Central memory CD8-positive, alpha-beta T cell (primary cell): ENCODE results near the gene INTS7.

Experiments used
- ATAC-seq: fragments of 150-1000 bp; cut with Tn5 transposase; replicated peaks from 2 replicates; pipeline ENCODE4 v1.10.0; 2022; ENCODE audit warnings: mild to moderate bottlenecking, moderate FRiP score, moderate number of reproducible peaks; ENCODE audit not compliant: poor library complexity, severe bottlenecking; ENCODE audit errors: extremely low read depth
- DNase-seq, 2 donors: peaks; one replicate each; pipeline ENCODE4 v3.0.0; 2021; ENCODE audit warnings: low spot score in 2 of 2
- H3K27ac Mint-ChIP-seq: one replicate; pipeline ENCODE4 v1.8.0; 2022; ENCODE audit warnings: low read depth, mild to moderate bottlenecking, moderate library complexity, mixed read lengths
- H3K27me3 Mint-ChIP-seq: one replicate; pipeline ENCODE4 v1.8.0; 2022; ENCODE audit warnings: mixed read lengths
- H3K36me3 Mint-ChIP-seq: one replicate; pipeline ENCODE4 v1.8.0; 2022; ENCODE audit warnings: mild to moderate bottlenecking, moderate library complexity, mixed read lengths; ENCODE audit not compliant: insufficient read depth
- H3K4me1 Mint-ChIP-seq: one replicate; pipeline ENCODE4 v1.8.0; 2022; ENCODE audit warnings: mixed read lengths
- H3K4me3 Mint-ChIP-seq: one replicate; pipeline ENCODE4 v1.8.0; 2022; ENCODE audit warnings: mild to moderate bottlenecking, moderate library complexity, mixed read lengths
- H3K9me3 Mint-ChIP-seq: one replicate; pipeline ENCODE4 v1.8.0; 2022; ENCODE audit warnings: mixed read lengths

INTS7 gene

DNA sequence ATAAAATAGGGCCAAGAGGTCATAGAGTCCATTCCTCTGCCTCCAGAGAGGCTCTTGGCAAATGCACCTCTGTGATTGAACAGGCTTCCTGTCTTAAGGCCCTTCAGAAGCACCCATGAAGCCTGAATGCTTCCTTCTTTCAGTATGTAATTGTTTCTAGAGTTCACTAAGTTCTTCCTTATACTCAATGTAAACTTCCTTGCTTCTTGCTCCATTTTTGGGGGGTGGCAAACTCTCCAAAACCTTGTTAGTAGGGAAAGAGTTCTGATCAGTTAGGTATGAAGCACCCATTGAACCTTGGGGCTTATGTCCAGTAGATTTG is 102.5 kb downstream of the INTS7 start:
- Mint-ChIP-seq H3K9me3 (no peaks in the 10 kb centered on the region), H3K27ac (no peak overlapping the region), H3K27me3 (peaks cover 10% of the 10 kb centered on the region), H3K4me1 (peaks cover 10% of the 10 kb centered on the region), H3K4me3 (no peak overlapping the region), H3K36me3 (peaks cover 2% of the 10 kb centered on the region)
- no peak for ATAC-seq
- DNase-seq: no peak

GRCh38 chr1:211932231-211932932 is 103.0 kb downstream of the INTS7 start:
- Mint-ChIP-seq H3K27ac (no peak overlapping the region), H3K4me3 (no peak overlapping the region), H3K9me3 (no peaks in the 10 kb centered on the region), H3K4me1 (peaks cover 10% of the 10 kb centered on the region), H3K36me3 (peaks cover 2% of the 10 kb centered on the region), H3K27me3 (peaks cover 10% of the 10 kb centered on the region)
- DNase-seq (no peak), ATAC-seq (no peak)

- no peak overlapping the region for H3K4me3 Mint-ChIP-seq
- no peaks in the 10 kb centered on the region for H3K9me3 Mint-ChIP-seq
- DNase-seq (no peak), ATAC-seq (no peak)
- peaks cover 2% of the 10 kb centered on the region for H3K36me3 Mint-ChIP-seq
- H3K4me1 Mint-ChIP-seq: no peaks in the 10 kb centered on the region
- no peak overlapping the region for H3K27ac Mint-ChIP-seq
- peaks cover 10% of the 10 kb centered on the region for H3K27me3 Mint-ChIP-seq
Observed at GRCh38 chr1:211929683-211930082, 105.7 kb downstream of the INTS7 start.

DNA sequence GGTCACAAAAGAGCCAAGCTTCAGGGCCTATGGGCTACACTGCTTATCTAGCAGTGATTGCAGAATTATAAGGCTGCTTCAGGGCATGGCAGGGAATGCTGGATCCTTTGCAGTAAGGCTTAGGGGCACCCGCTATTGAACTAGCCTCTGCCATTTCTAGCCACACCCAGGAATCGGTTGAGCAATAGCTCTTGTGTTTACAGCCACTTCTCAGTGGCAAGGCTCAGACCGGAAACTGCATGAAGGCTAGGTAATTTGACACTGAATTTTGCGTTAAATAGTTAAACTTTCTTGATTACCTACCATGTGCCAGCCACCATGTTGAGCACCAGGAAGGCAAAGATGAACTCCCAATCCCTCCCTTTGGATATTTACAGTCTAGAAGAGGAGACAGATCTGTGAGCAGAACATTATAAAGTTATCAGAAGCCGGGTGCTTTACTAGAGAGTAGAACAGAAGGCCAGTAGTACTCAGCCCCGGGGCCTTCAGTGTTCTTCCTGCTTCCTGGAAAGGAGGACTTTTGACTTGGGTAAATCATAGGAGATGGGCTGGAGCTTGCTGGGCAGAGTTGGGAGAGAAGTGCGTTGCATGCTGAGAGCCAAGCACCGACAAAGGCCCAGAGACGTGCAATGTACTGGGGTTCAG is 106.2 kb downstream of the INTS7 start:
- no peak overlapping the region for H3K27ac Mint-ChIP-seq
- ATAC-seq (no peak), DNase-seq (no peak)
- H3K4me1 Mint-ChIP-seq: no peaks in the 10 kb centered on the region
- peaks cover 2% of the 10 kb centered on the region for H3K36me3 Mint-ChIP-seq
- peaks cover 10% of the 10 kb centered on the region for H3K27me3 Mint-ChIP-seq
- no peak overlapping the region for H3K4me3 Mint-ChIP-seq
- no peaks in the 10 kb centered on the region for H3K9me3 Mint-ChIP-seq

GRCh38 chr1:211928290-211928801 is 107.0 kb downstream of the INTS7 start:
- H3K4me1 Mint-ChIP-seq: no peaks in the 10 kb centered on the region
- peaks cover under 1% of the 10 kb centered on the region for H3K36me3 Mint-ChIP-seq
- H3K4me3 Mint-ChIP-seq: no peak overlapping the region
- no peak overlapping the region for H3K27ac Mint-ChIP-seq
- H3K9me3 Mint-ChIP-seq: no peaks in the 10 kb centered on the region
- H3K27me3 Mint-ChIP-seq: peaks cover 10% of the 10 kb centered on the region
- DNase-seq: no peak
- no peak for ATAC-seq

DNA sequence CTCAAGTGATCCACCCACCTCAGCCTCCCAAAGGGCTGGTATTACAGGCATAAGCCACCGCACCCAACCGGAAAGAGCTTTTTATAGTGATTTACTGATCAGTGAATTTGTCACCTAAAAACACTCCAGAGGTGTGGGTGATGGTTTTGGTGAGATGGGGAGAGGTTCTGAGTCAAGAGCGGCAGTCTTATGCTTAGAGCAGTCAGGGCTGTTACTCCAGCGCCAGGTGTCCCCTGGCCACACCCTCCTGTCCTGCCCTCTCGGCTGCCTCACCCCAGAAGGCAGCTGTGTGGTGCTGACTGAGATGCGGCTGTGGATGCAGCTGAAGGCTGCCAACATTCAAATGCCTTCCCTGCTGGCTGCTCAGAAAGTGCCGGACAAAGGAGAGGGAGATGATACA is 110.3 kb downstream of the INTS7 start:
- Mint-ChIP-seq H3K36me3 (no peaks in the 10 kb centered on the region), H3K9me3 (no peaks in the 10 kb centered on the region), H3K27ac (no peak overlapping the region), H3K27me3 (peaks cover 16% of the 10 kb centered on the region), H3K4me1 (no peaks in the 10 kb centered on the region), H3K4me3 (no peak overlapping the region)
- ATAC-seq: peak; percentile 28
- no peak for DNase-seq

DNA sequence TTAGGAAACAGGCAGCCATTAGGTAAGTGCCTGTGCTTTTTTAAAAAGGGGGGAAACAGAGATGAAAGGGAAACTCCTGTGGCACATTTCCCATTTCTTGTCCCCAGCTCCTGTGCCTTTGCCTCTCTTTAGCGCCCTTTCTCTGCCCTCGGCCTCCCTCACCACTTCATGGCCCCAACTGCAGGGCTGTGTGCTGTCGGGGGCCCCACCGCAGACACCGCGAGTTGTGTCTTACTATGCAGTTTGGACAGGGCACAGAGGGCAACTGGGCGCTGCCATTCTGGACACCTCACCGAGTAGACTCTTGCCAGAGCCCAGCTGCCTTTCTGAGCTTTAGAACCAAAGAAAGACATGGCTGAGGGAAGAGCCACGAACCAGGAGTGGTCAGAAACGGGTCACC is 111.1 kb downstream of the INTS7 start:
- ATAC-seq (no peak), DNase-seq (no peak)
- Mint-ChIP-seq H3K9me3 (no peaks in the 10 kb centered on the region), H3K27me3 (peaks cover 17% of the 10 kb centered on the region), H3K27ac (no peak overlapping the region), H3K36me3 (no peaks in the 10 kb centered on the region), H3K4me1 (no peaks in the 10 kb centered on the region), H3K4me3 (no peak overlapping the region)

DNA sequence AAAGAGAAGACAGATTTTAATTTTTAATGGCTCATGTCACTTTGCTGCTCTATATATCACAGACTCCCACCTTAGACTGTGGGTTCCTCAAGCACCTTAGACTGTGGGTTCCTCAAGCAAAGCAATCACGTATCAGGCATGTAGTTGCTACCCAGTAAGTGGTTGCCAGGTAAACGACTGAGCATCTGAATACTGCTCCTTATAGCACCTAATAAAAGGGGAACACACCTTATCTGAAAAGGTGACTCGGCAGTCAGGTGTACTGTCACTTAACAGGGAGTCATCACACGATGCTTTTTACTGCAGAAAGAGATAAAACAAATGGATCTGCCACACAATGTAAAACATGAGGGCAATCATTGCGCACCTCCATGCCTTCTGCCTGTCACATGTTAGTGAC is 112.3 kb downstream of the INTS7 start:
- no peak for DNase-seq
- ATAC-seq: no peak
- Mint-ChIP-seq H3K27ac (no peak overlapping the region), H3K36me3 (no peaks in the 10 kb centered on the region), H3K4me1 (no peaks in the 10 kb centered on the region), H3K4me3 (no peak overlapping the region), H3K9me3 (no peaks in the 10 kb centered on the region), H3K27me3 (peaks cover 25% of the 10 kb centered on the region)

GRCh38 chr1:211921579-211922095 is 113.7 kb downstream of the INTS7 start:
- Mint-ChIP-seq H3K4me1 (no peaks in the 10 kb centered on the region), H3K36me3 (no peaks in the 10 kb centered on the region), H3K9me3 (no peaks in the 10 kb centered on the region), H3K4me3 (no peak overlapping the region), H3K27ac (no peak overlapping the region), H3K27me3 (peaks cover 33% of the 10 kb centered on the region)
- no peak for DNase-seq
- ATAC-seq: no peak

- DNase-seq: no peak
- Mint-ChIP-seq H3K9me3 (no peaks in the 10 kb centered on the region), H3K4me1 (no peaks in the 10 kb centered on the region), H3K4me3 (no peak overlapping the region), H3K36me3 (no peaks in the 10 kb centered on the region), H3K27ac (no peak overlapping the region), H3K27me3 (peaks cover 37% of the 10 kb centered on the region)
- ATAC-seq: no peak
Observed at GRCh38 chr1:211920602-211921226, 114.6 kb downstream of the INTS7 start.

- Mint-ChIP-seq H3K36me3 (no peaks in the 10 kb centered on the region), H3K27me3 (peaks cover 37% of the 10 kb centered on the region), H3K4me1 (no peaks in the 10 kb centered on the region), H3K27ac (no peak overlapping the region), H3K9me3 (no peaks in the 10 kb centered on the region), H3K4me3 (no peak overlapping the region)
- DNase-seq: no peak
- no peak for ATAC-seq
Observed at GRCh38 chr1:211920141-211920572, 115.2 kb downstream of the INTS7 start.

DNA sequence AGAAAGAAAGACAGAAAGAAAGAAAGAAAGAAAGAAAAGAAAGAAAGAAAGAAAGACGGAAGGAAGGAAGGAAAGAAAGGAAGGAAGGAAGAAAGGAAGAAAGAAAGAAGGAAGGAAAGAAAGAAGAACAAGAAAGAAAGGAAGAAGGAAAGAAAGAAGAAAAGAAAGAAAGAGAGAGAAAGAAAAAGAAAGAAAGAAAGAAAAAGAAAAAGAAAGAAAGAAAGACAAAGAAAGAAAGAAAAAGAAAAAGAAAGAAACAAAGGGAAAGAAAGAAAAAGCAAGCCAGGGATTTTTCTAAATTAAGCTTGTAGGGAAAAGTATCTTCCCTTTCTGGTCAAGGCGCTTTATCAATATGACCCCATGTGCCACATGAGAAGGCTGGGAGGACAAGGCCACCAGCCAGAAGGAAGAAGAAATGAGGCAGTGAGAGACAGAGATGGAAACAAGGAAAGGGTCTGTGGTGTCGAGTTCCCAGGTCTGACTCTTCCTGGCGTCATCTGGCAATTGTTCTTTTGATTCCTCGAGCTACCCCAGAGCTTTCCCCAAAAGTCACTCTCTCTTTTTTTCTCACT is 116.4 kb downstream of the INTS7 start:
- Mint-ChIP-seq H3K27me3 (peaks cover 37% of the 10 kb centered on the region), H3K9me3 (no peaks in the 10 kb centered on the region), H3K4me3 (no peak overlapping the region), H3K27ac (no peak overlapping the region), H3K36me3 (no peaks in the 10 kb centered on the region), H3K4me1 (no peaks in the 10 kb centered on the region)
- DNase-seq (no peak), ATAC-seq (no peak)
